K562 (cell line): ENCODE data around the gene UBE2Q1. TPM values are rescaled to one million over a fixed set of nuclear protein-coding genes. Genes with fewer than 3 reads are reported as not detected.

ENCODE experiments used
- AFF4 ChIP-seq: sonication (generic); formaldehyde crosslinking; IDR thresholded peaks from 2 replicates; pipeline ENCODE4 v1.8.0; 2023; ENCODE audit warnings: mild to moderate bottlenecking, missing genetic modification reagents
- CEBPG ChIP-seq, 3 experiments: fragments of 200-800 bp in 1 of 3; sonication (Bioruptor generic) in 1 of 3; sonication (generic) in 1 of 3; formaldehyde crosslinking in 1 of 3; IDR thresholded peaks in 2 of 3; conservative IDR thresholded peaks in 1 of 3; 2 replicates each; pipeline versions ENCODE4 v1.6.1 to v1.8.0; 2016 to 2022; ENCODE audit warnings: missing compliant biosample characterization in 2 of 3, missing genetic modification characterization in 2 of 3, mild to moderate bottlenecking in 1 of 3, missing genetic modification reagents in 1 of 3
- CHD4 ChIP-seq: fragments of 200-600 bp; sonication (generic); IDR thresholded peaks from 3 replicates; pipeline ENCODE4 v1.6.1; 2012; ENCODE audit warnings: low read depth, mild to moderate bottlenecking, mixed read lengths, low read length, inconsistent platforms; ENCODE audit not compliant: insufficient read depth, insufficient replicate concordance, poor library complexity, severe bottlenecking
- GABPA ChIP-seq: fragments of 200-800 bp; sonication (Bioruptor generic); conservative IDR thresholded peaks from 2 replicates; pipeline ENCODE4 v1.6.1; 2016; ENCODE audit warnings: low read depth, missing genetic modification characterization, missing compliant biosample characterization
- RBFOX2 ChIP-seq: fragments of 200-400 bp; formaldehyde crosslinking; IDR thresholded peaks from 2 replicates; pipeline ENCODE4 v1.6.1; 2017; ENCODE audit warnings: low read depth, mild to moderate bottlenecking, low read length, moderate library complexity
- SETDB1 ChIP-seq: IDR thresholded peaks from one replicate; pipeline ENCODE4 v1.6.1; 2012; ENCODE audit warnings: low read length, control low read depth, inconsistent platforms
- SPI1 ChIP-seq: IDR thresholded peaks from 2 replicates; pipeline ENCODE4 v1.6.1; 2011; ENCODE audit warnings: low read depth, low read length, control low read depth, borderline replicate concordance
- TEAD2 ChIP-seq: fragments of 450-650 bp; IDR thresholded peaks from 2 replicates; pipeline ENCODE4 v1.6.1; 2016; ENCODE audit warnings: missing genetic modification characterization, control low read depth, missing compliant biosample characterization
- ZBTB7A ChIP-seq: IDR thresholded peaks from 2 replicates; pipeline ENCODE4 v1.6.1; 2011; ENCODE audit warnings: low read depth, mild to moderate bottlenecking, low read length, moderate library complexity, borderline replicate concordance; ENCODE audit not compliant: control insufficient read depth
- ZNF551 ChIP-seq: fragments of 250-450 bp; sonication (Bioruptor Pico); IDR thresholded peaks from 2 replicates; pipeline ENCODE4 v1.5.0; 2021; ENCODE audit warnings: mild to moderate bottlenecking, moderate library complexity
- ZNF717 ChIP-seq: fragments of 250-450 bp; sonication (Bioruptor Pico); IDR thresholded peaks from 2 replicates; pipeline ENCODE4 v1.5.0; 2021
- ZNF830 ChIP-seq: fragments of 250-450 bp; sonication (Bioruptor Pico); IDR thresholded peaks from 2 replicates; pipeline ENCODE4 v1.5.0; 2021; ENCODE audit warnings: mild to moderate bottlenecking
- polyA plus RNA-seq, 8 experiments: library from polyadenylated mRNA; depleted of rRNA in 4 of 8; stranded (reverse) in 5 of 8; unstranded in 3 of 8; fragments of >200 nt; fragmentation: Nextera tagmentation in 2 of 8; fragmentation: Illumina TruSeq in 1 of 8; extraction: Ambion mirVana in 2 of 8; extraction: Trizol in 1 of 8; gene quantifications; 2 replicates each; pipeline versions ENCODE4 v1.2.1 to v1.2.3, GENCODE V29; 2011 to 2014; ENCODE audit warnings: inconsistent platforms in 1 of 8, missing spikeins in 1 of 8
- total RNA-seq, 7 experiments: library from RNA; depleted of rRNA in 6 of 7; stranded (reverse); fragments of >200 nt in 6 of 7; fragmentation: Illumina TruSeq in 2 of 7; extraction: Trizol in 2 of 7; gene quantifications; 2 replicates each; pipeline versions ENCODE4 v1.2.1 to v1.2.3, GENCODE V29; 2011 to 2021; ENCODE audit warnings: low replicate concordance in 1 of 7
- TF ChIP-seq, protein P1 (sequence below): fragments of 450-650 bp; formaldehyde crosslinking; IDR thresholded peaks from 2 replicates; pipeline ENCODE4 v1.4.0; 2020; ENCODE audit warnings: mild to moderate bottlenecking, moderate library complexity
- TF ChIP-seq, protein P2 (sequence below), 2 experiments: IDR thresholded peaks in 1 of 2; conservative IDR thresholded peaks in 1 of 2; 2 replicates each; pipeline ENCODE4 v1.6.1; 2016; ENCODE audit warnings: low read depth in 2 of 2, mild to moderate bottlenecking in 1 of 2, missing compliant biosample characterization in 1 of 2, missing genetic modification characterization in 1 of 2, moderate library complexity in 1 of 2
- TF ChIP-seq, protein P3 (sequence below), 2 experiments: fragments of 200-800 bp in 1 of 2; sonication (Bioruptor generic) in 1 of 2; sonication (generic) in 1 of 2; formaldehyde crosslinking in 1 of 2; IDR thresholded peaks in 1 of 2; conservative IDR thresholded peaks in 1 of 2; 2 replicates each; pipeline versions ENCODE4 v1.5.0 to v1.6.1; 2016 to 2020; ENCODE audit warnings: missing compliant biosample characterization in 1 of 2, missing genetic modification characterization in 1 of 2, missing genetic modification reagents in 1 of 2

UBE2Q1 gene
- total and polyA plus RNA-seq, 9 of the 15 experiments (the other 6 are each of a cell fraction or from before 2014, with no cell fraction given): 8.0 to 58.8 (median 27.6) TPM

DNA sequence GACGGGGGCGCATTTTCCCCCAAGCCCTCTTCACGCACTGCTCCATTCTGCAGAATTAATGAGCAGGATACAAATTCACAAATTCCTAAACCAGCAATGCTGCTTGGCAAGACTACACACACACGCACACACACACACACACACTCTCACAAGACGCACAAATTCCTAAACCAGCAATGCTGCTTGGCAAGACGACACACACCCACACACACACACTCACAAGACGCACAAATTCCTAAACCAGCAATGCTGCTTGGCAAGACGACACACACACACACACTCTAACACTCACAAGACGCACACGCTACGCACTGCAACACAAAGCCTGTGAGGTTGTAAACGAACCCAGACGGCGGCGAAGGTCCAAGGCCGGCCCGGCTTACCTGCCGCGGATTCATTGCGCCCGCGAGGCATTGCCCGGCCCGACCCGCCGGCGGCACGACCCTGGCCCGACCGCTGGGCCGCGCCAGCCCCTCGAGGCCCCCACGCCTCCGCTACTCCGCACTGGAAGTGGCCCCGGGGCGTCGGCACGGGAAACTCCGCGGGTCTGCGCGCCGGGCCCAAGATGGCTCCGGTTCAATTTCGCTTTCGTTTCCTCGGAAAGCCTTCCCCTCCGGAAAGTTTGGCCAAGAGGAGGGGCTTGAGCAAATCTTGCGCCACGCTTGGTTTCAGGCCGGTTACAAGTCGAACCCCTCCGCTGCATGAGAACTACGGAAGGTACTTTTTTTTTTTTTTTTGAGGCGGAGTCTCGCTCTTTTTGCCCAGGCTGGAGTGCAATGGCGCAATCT is 49.3 kb upstream of the UBE2Q1 start, which contains the start of gene ADAR (continued):
- TF ChIP-seq, protein P1, sequence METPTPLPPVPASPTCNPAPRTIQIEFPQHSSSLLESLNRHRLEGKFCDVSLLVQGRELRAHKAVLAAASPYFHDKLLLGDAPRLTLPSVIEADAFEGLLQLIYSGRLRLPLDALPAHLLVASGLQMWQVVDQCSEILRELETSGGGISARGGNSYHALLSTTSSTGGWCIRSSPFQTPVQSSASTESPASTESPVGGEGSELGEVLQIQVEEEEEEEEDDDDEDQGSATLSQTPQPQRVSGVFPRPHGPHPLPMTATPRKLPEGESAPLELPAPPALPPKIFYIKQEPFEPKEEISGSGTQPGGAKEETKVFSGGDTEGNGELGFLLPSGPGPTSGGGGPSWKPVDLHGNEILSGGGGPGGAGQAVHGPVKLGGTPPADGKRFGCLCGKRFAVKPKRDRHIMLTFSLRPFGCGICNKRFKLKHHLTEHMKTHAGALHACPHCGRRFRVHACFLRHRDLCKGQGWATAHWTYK: peak; percentile 55; the same call in 1 of the 2 replicates
- TF ChIP-seq, protein P2, sequence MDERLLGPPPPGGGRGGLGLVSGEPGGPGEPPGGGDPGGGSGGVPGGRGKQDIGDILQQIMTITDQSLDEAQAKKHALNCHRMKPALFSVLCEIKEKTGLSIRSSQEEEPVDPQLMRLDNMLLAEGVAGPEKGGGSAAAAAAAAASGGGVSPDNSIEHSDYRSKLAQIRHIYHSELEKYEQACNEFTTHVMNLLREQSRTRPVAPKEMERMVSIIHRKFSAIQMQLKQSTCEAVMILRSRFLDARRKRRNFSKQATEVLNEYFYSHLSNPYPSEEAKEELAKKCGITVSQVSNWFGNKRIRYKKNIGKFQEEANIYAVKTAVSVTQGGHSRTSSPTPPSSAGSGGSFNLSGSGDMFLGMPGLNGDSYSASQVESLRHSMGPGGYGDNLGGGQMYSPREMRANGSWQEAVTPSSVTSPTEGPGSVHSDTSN (CRISPR knock-in tag; IDR thresholded peaks at IDR 0.05; ENCODE audit: low read depth): no peak
- TF ChIP-seq, protein P2 (tag; conservative IDR thresholded peaks at IDR 0.05; ENCODE audit: low read depth): no peak
- TF ChIP-seq SETDB1 (no peak), ZNF551 (CRISPR knock-in tag) (no peak), CEBPG (CRISPR knock-in tag; IDR thresholded peaks at IDR 0.05) (peak; percentile 76), CEBPG (tag; conservative IDR thresholded peaks at IDR 0.05 in 1 of 2, IDR thresholded peaks at IDR 0.05 in 1 of 2) (peak; percentile 83 to 93), ZNF717 (no peak), ZNF830 (no peak), SPI1 (0 out of 2 replicates have a peak, but pooled peaks have one; percentile 23), RBFOX2 (peak; percentile 77), CHD4 (no peak), GABPA (tag) (peak; percentile 65), ZBTB7A (peak; percentile 77), AFF4 (CRISPR knock-in tag) (0 out of 2 replicates have a peak, but pooled peaks have one; percentile 29), TEAD2 (tag) (no peak)
- TF ChIP-seq, protein P3, sequence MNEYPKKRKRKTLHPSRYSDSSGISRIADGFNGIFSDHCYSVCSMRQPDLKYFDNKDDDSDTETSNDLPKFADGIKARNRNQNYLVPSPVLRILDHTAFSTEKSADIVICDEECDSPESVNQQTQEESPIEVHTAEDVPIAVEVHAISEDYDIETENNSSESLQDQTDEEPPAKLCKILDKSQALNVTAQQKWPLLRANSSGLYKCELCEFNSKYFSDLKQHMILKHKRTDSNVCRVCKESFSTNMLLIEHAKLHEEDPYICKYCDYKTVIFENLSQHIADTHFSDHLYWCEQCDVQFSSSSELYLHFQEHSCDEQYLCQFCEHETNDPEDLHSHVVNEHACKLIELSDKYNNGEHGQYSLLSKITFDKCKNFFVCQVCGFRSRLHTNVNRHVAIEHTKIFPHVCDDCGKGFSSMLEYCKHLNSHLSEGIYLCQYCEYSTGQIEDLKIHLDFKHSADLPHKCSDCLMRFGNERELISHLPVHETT (CRISPR knock-in tag; conservative IDR thresholded peaks at IDR 0.05 in 1 of 2, IDR thresholded peaks at IDR 0.05 in 1 of 2): no peak
